Parathyroid adenoma (tissue), 2 donors: ENCODE results near the gene BBC3.
"Not testable (repeated sequence)": the region's sequence is repeated elsewhere in the genome, so short reads cannot be mapped to it uniquely, and the experiment has no call there.

ENCODE experiments used
- H2AFZ ChIP-seq: fragments of 300-600 bp; sonication (generic); one replicate; pipeline ENCODE4 v1.7.0; 2017; ENCODE audit warnings: antibody characterized with exemption, mild to moderate bottlenecking
- H3K27ac ChIP-seq: fragments of 300-600 bp; sonication (generic); one replicate; pipeline ENCODE4 v1.7.0; 2017
- H3K27me3 ChIP-seq: fragments of 300-600 bp; sonication (generic); one replicate; pipeline ENCODE4 v1.7.0; 2017; ENCODE audit warnings: low read length; ENCODE audit not compliant: control insufficient read depth, insufficient read depth
- H3K36me3 ChIP-seq: fragments of 300-600 bp; sonication (generic); one replicate; pipeline ENCODE4 v1.7.0; 2017; ENCODE audit warnings: low read length; ENCODE audit not compliant: control insufficient read depth, insufficient read depth
- H3K4me1 ChIP-seq: fragments of 300-600 bp; sonication (generic); one replicate; pipeline ENCODE4 v1.7.0; 2017; ENCODE audit warnings: control low read depth
- H3K4me2 ChIP-seq: fragments of 300-600 bp; sonication (generic); one replicate; pipeline ENCODE4 v1.7.0; 2017; ENCODE audit warnings: low read length
- H3K4me3 ChIP-seq: fragments of 300-600 bp; sonication (generic); one replicate; pipeline ENCODE4 v1.7.0; 2017; ENCODE audit warnings: low read depth, low read length
- H3K79me2 ChIP-seq: fragments of 300-600 bp; sonication (generic); one replicate; pipeline ENCODE4 v1.7.0; 2017; ENCODE audit warnings: control low read depth
- H3K9ac ChIP-seq: fragments of 300-600 bp; sonication (generic); one replicate; pipeline ENCODE4 v1.7.0; 2017; ENCODE audit warnings: mild to moderate bottlenecking
- H3K9me3 ChIP-seq: fragments of 300-600 bp; sonication (generic); one replicate; pipeline ENCODE4 v1.7.0; 2017; ENCODE audit warnings: low read length; ENCODE audit not compliant: control insufficient read depth
- TF ChIP-seq, protein P1 (sequence below): fragments of 300-600 bp; sonication (generic); IDR thresholded peaks from one replicate; pipeline ENCODE4 v1.7.0; 2017; ENCODE audit warnings: antibody characterized with exemption, mild to moderate bottlenecking
- donor health status: primary hyperparathyroidism.

BBC3 gene

DNA sequence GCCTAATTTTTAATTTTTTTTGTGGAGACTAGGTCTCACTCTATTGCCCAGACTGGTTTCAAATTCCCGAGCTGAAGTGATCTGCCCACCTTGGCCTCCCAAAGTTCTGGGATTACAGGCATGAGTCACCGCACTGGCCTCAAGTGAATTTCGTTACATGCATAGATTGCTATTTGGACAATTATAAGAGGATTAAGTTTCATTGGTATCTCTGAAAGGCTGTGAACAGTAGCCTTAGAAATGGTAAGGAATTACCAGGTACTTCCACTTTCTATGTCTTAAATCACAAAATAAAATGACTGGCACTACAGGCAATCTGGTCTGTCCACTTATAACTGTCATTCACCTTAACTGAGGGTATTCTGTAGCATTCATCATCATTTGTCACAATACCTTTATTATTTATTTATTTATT is 22.5 kb upstream of the BBC3 start:
- Histone ChIP-seq H3K79me2 (peaks cover 8% of the 10 kb centered on the region), H3K9ac (no peak overlapping the region), H3K4me2 (no peak overlapping the region), H2AFZ (peak overlapping the region; percentile 13), H3K36me3 (no peaks in the 10 kb centered on the region), H3K27ac (no peak overlapping the region), H3K4me3 (no peak overlapping the region), H3K4me1 (peaks cover 9% of the 10 kb centered on the region), H3K9me3 (no peaks in the 10 kb centered on the region), H3K27me3 (no peaks in the 10 kb centered on the region)
- TF ChIP-seq, protein P1, sequence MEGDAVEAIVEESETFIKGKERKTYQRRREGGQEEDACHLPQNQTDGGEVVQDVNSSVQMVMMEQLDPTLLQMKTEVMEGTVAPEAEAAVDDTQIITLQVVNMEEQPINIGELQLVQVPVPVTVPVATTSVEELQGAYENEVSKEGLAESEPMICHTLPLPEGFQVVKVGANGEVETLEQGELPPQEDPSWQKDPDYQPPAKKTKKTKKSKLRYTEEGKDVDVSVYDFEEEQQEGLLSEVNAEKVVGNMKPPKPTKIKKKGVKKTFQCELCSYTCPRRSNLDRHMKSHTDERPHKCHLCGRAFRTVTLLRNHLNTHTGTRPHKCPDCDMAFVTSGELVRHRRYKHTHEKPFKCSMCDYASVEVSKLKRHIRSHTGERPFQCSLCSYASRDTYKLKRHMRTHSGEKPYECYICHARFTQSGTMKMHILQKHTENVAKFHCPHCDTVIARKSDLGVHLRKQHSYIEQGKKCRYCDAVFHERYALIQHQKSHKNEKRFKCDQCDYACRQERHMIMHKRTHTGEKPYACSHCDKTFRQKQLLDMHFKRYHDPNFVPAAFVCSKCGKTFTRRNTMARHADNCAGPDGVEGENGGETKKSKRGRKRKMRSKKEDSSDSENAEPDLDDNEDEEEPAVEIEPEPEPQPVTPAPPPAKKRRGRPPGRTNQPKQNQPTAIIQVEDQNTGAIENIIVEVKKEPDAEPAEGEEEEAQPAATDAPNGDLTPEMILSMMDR: no peak

DNA sequence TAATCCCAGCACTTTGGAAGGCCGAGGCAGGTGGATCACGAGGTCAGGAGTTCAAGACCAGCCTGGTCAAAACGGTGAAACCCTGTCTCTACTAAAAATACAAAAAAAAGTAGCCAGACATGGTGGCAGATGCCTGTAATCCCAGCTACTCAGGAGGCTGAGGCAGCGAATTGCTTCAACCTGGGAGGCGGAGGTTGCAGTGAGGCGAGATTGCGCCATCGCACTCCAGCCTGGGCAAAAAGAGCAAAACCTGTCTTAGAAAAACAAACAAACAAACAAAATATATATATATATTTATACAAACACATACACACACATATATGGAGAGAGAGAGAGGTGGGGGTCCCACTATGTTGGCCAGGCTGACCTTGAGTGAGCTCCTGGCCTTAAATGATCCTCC is 22.0 kb upstream of the BBC3 start:
- not testable (repeated sequence) for H3K27me3 ChIP-seq, H3K4me1 ChIP-seq, H3K27ac ChIP-seq

DNA sequence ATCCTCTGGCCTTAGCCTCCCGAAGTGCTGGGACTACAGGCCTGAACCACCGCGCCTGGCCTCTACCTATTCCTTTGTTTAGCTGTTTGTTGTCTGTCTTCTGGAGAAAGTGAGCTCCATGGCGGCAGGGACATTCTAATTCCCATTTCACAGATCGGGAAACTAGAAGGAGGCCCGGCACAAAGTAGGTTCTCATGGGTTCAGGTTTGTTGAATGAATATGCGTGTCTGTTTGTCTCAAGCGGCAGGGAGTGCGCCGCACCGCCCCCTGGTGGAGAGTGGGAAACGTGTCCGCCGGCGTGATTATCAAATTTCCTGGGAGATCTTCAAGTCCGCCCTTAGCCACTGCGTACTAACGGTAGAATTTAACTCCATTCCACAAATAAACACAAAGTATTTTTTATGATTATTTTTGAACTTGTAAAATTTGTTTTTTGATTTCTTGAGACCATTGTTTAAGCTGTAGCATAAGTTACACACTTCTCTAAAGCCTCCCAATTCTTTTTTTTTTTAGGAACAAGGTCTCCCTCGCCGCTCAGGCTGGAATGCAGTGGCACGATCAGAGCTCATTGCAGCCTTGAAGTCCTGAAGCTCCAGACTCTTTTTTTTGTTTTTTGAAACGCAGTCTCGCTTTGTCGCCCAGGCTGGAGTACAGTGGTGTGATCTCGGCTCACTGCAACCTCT is 16.4 kb upstream of the BBC3 start:
- H3K4me2 ChIP-seq: no peak overlapping the region
- no peak overlapping the region for H3K4me3 ChIP-seq
- H2AFZ ChIP-seq: peak overlapping the region; percentile 48
- H3K27me3 ChIP-seq: no peaks in the 10 kb centered on the region
- no peaks in the 10 kb centered on the region for H3K79me2 ChIP-seq
- H3K9me3 ChIP-seq: no peaks in the 10 kb centered on the region
- H3K4me1 ChIP-seq: peaks cover 4% of the 10 kb centered on the region
- no peaks in the 10 kb centered on the region for H3K36me3 ChIP-seq
- H3K9ac ChIP-seq: no peak overlapping the region
- H3K27ac ChIP-seq: no peak overlapping the region
- TF ChIP-seq, protein P1: peak; percentile 94

More for the DNA sequence above, 22.0 kb upstream of the BBC3 start:
- H3K4me2 ChIP-seq, H3K9me3 ChIP-seq, H3K79me2 ChIP-seq, H3K9ac ChIP-seq, H3K4me3 ChIP-seq, H3K36me3 ChIP-seq: not testable (repeated sequence)
- peak overlapping the region; percentile 13 for H2AFZ ChIP-seq

DNA sequence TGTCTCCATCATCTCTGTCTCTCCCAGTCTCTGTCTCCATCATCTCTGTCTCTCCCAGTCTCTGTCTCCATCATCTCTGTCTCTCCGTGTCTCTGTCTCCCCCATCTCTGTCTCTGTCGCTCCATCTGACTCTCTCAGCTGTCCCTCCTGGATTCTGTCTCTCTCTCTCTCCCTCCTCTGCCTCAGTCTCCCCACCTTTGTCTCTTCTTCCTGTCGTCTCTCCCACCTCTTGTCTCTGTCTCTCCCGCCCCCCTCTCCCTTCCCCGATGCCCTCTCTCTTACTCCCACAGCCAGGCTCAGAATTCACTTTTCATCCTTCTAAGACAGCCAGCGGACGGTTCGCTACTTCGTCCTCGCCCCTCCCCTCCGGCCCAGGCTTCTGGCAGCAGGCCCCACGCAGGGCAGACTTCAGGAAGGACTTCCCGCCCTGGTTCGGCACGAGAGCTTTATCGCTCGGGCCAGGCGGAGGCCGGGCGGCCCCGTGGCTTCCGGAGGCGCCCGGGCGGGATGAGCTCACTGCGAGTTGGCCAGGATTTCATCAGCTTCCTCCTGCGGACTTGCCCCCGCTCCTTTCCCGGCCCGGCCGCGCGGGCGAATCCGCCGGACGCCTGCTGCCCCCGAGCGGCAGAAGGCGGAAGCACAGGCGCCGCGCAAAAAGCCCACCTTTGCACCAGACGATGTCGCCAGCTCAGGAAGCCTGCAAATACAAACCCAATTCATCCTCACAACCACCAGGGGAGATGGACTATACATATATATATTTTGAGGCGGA is 13.0 kb upstream of the BBC3 start:
- Histone ChIP-seq H2AFZ (peak overlapping the region; percentile 65), H3K36me3 (no peaks in the 10 kb centered on the region), H3K27ac (peak overlapping the region; percentile 61), H3K9ac (no peak overlapping the region), H3K4me1 (peaks cover 12% of the 10 kb centered on the region), H3K4me3 (peak overlapping the region; percentile 49), H3K9me3 (no peaks in the 10 kb centered on the region), H3K4me2 (peak overlapping the region; percentile 72), H3K79me2 (no peaks in the 10 kb centered on the region), H3K27me3 (no peaks in the 10 kb centered on the region)
- TF ChIP-seq, protein P1: peak; percentile 99

DNA sequence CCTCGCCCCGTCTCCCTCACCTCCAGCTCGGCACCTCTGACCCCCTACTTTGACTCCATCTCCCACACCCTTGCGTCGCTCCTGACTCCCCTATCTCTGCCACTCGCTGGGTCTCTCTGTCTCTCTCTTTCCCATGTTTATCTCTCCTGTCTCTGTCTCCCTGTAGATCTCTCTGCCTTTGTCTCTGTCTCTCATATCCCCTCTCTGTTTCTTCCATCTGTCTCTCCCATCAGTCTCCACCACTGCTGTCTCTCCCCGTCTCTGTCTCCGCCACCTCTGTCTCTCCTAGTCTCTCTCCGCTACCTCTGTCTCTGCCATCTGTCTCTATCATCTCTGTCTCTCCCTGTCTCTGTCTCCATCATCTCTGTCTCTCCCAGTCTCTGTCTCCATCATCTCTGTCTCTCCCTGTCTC is 12.4 kb upstream of the BBC3 start:
- Histone ChIP-seq H3K9me3 (no peaks in the 10 kb centered on the region), H3K4me3 (peak overlapping the region; percentile 49), H3K79me2 (no peaks in the 10 kb centered on the region), H3K4me2 (peak overlapping the region; percentile 26), H3K4me1 (peaks cover 12% of the 10 kb centered on the region), H2AFZ (peak overlapping the region; percentile 61), H3K36me3 (no peaks in the 10 kb centered on the region), H3K9ac (no peak overlapping the region), H3K27me3 (no peaks in the 10 kb centered on the region), H3K27ac (peak overlapping the region; percentile 61)
- TF ChIP-seq, protein P1: no peak
